HG03378 (cell line): ENCODE data around the gene KLK13.

Experiments used
- ATAC-seq: cut with Tn5 transposase; IDR thresholded peaks from one replicate; pipeline ENCODE4 v1.9.1; 2021; ENCODE audit warnings: mild to moderate bottlenecking, moderate library complexity; ENCODE audit not compliant: unreplicated experiment

Gene KLK13

GRCh38 chr19:51023946-51024345 lies 40.9 kb downstream of the KLK13 start:
- no peak for ATAC-seq

DNA sequence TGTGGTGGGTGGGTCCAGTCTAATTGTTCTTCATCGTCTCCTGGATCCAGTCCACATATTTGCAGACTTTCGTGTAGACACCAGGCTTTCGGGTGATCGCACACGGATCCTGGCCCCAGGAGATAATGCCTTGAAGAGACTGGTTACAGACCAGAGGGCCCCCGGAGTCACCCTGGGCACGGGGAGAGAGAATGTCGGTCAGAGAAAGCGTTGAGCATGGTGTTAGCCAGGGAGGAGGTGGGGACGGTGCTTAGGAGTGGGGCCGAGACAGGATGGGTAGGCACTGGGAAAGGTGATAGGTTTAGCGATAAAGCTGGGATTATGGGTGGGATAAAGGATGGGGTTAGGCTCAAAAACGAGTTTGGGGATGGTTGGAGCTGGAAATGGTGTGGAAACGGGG lies 42.4 kb downstream of the KLK13 start:
- ATAC-seq, result no peak

DNA sequence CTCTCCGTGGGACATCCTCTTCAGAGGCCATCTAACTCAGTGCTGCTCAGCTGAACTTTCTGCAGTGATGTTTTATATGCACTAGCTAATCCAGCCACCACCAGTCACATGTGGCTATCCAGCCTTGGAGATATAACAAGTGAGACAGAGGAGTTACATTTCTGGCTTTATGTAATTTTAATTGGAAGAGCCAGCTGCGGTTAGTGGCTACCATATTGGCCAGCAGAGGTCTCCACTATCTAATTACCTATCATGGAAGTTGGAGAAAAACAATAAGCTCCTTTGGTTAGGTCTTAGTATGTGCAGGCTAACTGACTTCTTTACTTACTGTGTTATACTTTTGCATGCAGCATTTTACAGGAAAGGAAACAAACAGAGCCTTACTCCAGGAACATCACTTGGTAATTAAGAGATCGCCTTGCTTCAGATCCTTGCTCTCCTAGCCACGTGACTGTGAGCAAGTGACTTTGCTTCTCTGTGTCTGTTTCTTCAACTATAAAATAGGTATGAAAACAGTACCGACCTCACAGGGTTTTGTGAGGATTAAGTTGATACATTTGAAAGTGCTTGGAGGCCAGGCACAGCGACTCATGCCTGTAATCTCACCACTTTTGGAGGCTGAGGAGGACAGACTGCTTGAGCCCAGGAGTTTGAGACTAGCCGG lies 43.8 kb downstream of the KLK13 start:
- ATAC-seq, result no peak

GRCh38 chr19:51019544-51019925 lies 45.4 kb downstream of the KLK13 start, which contains the start of gene KLK10:
Gene KLK10 (minus strand): TSS chr19:51019709. CDS start chr19:51019130, 579 bp downstream.
- ATAC-seq, result no peak

GRCh38 chr19:51018745-51019543 lies 45.9 kb downstream of the KLK13 start:
- ATAC-seq, result no peak

- ATAC-seq, result no peak
Observed at GRCh38 chr19:51016798-51017683, 47.9 kb downstream of the KLK13 start.

DNA sequence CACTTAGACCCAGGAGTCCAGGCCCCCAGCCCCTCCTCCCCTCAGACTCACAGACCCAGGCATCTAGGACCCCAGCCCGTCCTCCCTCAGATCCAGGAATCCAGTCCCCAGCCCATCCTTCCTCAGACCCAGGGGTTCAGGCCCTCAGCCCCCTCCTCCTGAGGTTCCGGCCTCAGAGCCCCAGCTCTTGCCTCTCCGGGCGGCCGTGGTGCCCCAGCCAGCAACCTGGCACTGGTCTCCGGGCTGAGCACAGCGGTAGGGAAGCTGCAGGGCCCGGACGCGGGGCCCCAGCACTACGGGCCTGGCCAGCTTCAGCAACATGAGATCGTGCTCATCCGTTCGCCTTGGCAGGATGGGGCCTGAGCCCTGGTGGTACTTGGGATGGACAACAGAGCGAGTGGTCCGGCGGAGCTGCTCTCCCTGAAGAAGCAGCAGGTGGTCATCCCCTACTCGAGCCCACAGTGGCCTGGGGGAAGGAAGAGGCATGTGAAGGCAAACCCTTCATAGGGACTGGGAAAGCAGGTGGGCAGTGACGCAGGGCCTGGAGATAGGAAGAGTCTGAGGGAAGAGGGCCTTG lies 49.1 kb downstream of the KLK13 start:
- no peak for ATAC-seq

DNA sequence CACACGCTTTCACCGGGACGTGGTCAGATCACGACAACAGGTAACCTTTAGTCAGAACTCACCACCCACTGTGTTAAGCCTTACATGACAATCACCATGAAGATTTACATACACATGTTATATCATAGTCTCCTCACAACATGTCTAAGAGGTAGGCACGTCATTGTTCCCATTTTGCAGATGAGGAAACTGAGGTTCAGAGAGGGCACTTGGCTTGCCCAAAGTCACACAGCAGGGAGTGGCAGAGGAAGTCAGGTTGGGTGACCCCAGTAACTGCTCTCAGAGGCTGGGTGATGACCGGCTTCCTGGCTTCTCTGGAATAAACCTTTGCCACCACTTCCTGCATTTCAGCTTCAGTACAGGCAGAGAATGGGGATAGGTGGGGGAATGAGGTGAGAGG lies 50.6 kb downstream of the KLK13 start:
- ATAC-seq, result no peak

- ATAC-seq, result no peak
Observed at GRCh38 chr19:51012661-51013190, 52.2 kb downstream of the KLK13 start.

DNA sequence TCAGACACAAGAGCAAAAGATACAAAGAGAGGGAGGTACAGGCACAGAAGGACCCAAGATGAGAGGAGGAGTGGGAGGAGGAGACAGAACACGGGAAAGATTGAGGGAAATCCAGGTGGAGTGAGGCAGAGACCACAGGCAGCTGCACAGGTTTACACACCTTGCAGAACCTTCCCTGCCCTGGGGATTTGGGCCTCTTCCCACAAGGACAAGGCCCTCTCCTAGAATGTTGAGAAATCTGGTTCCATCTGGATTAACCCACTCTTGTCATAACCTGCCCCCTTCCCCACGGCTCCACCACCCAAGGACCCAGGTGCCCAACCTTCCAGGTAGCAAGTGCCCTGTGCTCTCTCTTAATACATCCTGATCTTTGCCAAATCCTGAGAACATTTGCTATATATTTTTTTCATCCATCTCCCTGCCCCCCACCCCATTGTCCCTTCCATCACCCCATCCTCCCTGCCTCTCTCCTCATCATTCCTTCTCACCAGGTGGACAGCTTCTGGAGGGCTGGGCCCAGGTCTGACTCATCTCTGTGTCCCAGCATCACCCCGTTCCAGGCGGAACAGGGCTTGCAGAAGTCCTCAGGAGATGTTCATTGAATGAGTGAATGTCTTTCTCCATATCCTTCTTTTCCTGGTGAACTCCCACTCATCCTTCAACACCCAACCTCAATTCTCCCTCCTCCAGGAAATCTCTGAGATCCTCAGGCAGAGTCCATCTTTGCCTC lies 54.7 kb downstream of the KLK13 start:
- no peak for ATAC-seq

GRCh38 chr19:51009061-51009891 lies 55.6 kb downstream of the KLK13 start:
- no peak for ATAC-seq

DNA sequence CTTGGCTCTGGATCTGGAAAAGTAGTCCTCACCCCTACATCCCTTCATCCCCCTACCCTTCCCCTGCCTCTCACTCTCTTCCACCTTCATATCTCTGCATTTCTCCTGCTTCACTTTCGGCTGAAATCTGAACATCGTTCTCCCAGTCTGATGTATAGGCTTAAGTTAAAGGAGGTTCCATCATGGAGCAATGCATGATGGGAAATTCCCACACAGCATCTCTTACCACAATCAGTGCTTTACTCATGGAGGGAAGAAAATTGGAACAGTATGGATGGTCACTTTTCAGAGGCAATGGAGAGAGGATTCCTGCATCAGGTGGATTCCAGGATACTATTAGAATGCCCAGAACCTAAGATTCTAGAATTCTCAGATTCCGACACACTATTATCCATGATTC lies 57.4 kb downstream of the KLK13 start:
- no peak for ATAC-seq

DNA sequence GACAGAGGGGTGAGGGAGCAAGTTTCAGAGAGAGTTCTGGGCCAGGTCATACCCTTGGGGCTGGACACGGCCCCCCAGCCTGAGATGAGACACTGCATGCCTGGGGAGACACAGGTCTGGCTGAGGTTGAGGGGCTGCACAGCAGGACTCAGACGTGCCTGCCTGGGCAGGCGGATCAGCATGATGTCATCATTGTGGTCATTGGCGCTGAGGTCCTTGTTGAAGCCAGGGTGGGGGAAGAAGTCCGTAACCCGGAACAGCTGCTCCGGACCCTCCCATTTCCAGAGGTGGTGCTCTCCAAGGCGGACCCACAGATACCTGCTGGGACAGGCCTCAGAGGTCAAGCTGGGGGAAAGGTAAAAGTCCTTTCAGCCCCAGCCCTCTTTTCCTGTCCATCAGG lies 58.5 kb downstream of the KLK13 start:
- ATAC-seq, result no peak
